Neural progenitor cell (in vitro differentiated cells): Measurements from ENCODE around the gene NT5DC2.

Source experiments
- EZH2 ChIP-seq: fragments of 200-600 bp; sonication (generic); IDR thresholded peaks from 2 replicates; pipeline ENCODE4 v1.6.1; 2017; ENCODE audit warnings: antibody characterized with exemption, mild to moderate bottlenecking, moderate library complexity
- TF ChIP-seq, protein P1 (sequence below): fragments of 200-600 bp; sonication (generic); IDR thresholded peaks from 2 replicates; pipeline ENCODE4 v1.5.1; 2017; ENCODE audit warnings: antibody characterized with exemption, mild to moderate bottlenecking

DNA sequence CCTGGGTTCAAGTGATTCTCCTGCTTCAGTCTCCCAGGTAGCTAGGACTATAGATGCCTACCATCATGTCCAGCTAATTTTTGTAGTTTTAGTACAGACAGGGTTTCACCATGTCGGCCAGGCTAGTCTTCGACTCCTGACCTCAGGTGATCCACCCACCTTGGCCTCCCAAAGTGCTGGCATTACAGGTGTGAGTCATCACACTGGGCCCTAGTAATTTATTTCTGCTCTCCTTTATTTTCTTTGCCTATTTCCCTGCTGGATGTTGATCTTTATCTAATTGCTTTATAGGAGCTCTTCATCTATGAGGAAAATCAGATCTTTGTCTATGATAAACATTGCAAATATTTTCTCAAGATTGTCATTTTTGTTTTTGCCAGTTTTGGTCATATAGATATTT lies 34.4 kb upstream of the NT5DC2 start:
- no peak for TF ChIP-seq EZH2
- TF ChIP-seq, protein P1, sequence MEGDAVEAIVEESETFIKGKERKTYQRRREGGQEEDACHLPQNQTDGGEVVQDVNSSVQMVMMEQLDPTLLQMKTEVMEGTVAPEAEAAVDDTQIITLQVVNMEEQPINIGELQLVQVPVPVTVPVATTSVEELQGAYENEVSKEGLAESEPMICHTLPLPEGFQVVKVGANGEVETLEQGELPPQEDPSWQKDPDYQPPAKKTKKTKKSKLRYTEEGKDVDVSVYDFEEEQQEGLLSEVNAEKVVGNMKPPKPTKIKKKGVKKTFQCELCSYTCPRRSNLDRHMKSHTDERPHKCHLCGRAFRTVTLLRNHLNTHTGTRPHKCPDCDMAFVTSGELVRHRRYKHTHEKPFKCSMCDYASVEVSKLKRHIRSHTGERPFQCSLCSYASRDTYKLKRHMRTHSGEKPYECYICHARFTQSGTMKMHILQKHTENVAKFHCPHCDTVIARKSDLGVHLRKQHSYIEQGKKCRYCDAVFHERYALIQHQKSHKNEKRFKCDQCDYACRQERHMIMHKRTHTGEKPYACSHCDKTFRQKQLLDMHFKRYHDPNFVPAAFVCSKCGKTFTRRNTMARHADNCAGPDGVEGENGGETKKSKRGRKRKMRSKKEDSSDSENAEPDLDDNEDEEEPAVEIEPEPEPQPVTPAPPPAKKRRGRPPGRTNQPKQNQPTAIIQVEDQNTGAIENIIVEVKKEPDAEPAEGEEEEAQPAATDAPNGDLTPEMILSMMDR: no peak
